Left renal pelvis (tissue), 4 donors: ENCODE results near the gene STARD10. TPM values are rescaled to one million over a fixed set of nuclear protein-coding genes. Genes with fewer than 3 reads are reported as not detected.
"Not testable (repeated sequence)": the region's sequence is repeated elsewhere in the genome, so short reads cannot be mapped to it uniquely, and the experiment has no call there.

Source experiments
- DNase-seq, 4 donors: peaks; one replicate each; pipeline ENCODE4 v3.0.0-alpha.2; 2013; ENCODE audit warnings: low read depth in 4 of 4, low spot score in 3 of 4
- polyA plus RNA-seq, 4 donors: library from polyadenylated mRNA; unstranded; fragments of 120-200 nt; gene quantifications; one replicate each; pipeline ENCODE4 v1.2.1, GENCODE V29; 2013; ENCODE audit not compliant: insufficient read length in 4 of 4

STARD10 gene, protein sequence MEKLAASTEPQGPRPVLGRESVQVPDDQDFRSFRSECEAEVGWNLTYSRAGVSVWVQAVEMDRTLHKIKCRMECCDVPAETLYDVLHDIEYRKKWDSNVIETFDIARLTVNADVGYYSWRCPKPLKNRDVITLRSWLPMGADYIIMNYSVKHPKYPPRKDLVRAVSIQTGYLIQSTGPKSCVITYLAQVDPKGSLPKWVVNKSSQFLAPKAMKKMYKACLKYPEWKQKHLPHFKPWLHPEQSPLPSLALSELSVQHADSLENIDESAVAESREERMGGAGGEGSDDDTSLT
- 10 to 100 TPM; 20.1 to 89.9 (median 68.7) TPM for polyA plus RNA-seq

DNA sequence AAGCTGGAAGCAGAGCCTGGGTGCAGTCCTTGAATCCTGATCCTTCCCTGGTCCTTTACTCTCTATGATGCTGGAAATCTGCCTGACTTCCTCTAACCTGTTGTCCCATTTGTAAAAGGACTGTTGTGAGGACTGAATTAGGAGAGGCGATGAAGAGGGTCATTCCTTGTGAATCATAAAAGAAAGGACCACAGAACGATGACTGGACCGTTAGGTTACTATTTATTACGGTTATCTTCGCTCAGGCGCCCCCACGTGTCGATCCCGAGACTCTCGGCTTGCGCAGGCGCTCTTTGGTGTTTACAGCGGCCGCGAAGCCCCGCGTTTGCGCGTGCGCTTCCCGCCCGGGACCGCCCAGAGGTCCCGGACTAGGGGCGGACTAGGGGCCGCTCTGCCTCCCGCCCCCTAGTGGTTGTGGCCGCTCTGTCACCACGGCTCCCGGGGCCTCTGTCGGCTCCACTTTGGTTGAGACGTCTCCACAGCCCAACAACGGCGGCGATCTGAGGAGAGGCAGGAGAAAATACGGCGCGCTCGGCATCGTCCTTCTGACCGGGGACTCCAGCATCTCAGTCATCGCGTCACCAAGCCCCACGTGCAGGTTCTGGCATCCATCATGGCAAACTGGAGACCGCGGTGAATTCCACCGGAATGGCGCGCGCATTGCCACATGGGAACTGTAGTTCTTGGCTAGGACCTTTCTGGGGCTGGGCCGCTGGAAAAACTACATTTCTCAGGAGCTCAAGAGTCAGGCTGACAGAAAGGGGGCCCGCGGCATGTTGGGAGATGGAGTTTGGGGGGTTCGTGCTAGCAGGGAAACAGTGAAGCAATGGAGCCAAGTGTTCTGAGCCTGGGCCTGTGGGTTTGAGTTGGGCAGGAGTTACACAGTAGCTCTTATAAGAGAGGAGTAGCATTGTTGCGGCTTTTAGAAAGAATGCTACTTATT lies at the start of gene STARD10:
Gene STARD10, minus strand, starts transcription at position 623 of the 943 bp plus-strand sequence. CDS start 12,866 bp downstream, outside the sequence.
- DNase-seq = peak; percentile 90 to 96 (median 94)

DNA sequence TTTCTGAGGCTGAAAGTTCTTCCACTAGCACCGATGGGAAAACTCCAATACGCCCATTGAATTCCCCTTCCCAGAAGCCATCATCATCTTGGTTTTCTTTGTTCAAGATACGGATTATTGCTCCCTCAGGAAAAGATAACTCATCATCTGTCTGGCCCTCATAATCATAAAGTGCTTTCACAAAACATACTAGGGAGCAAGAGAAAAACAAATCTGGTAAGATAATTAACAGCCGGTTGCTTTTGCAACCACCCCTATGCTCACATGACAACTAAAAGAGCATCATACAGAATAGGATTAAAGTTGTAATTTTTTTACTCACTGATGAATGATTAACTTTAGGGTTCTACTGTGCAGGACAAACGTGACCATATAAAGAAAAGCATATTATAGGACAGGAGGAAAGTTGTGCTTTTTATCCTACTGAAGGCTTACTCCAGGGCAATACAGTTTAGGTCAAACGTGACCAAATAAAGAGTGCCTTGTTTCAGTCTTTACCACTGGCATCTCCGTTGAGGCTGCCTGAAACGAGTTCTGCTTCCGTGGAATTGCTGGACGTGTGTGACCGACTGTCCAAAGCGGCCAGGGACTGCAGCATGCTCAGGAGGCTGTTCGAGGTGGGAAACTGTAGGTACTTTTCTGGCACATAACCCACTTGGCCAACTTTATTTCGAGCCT lies 48.9 kb upstream of the STARD10 start:
- no peak for DNase-seq

DNA sequence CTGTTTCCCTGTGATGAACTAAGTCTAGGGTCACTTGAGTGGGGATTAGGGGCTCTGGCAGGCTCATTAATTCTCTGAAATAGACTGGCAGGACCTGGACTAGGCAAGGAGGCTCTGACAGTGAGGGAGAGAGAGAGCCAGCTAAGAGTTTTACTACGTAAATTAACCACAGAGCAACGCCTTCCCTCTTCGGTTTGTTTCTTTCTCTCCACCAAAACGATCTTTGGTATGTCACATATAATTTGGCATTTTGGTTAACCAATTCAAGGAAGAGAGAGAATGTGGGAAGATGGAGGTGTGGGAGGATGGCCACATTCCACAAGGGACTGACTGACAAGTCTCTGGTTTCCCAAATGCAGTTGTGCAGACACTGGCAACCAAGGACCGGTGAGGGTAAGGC lies 48.3 kb upstream of the STARD10 start:
- DNase-seq = no peak

DNA sequence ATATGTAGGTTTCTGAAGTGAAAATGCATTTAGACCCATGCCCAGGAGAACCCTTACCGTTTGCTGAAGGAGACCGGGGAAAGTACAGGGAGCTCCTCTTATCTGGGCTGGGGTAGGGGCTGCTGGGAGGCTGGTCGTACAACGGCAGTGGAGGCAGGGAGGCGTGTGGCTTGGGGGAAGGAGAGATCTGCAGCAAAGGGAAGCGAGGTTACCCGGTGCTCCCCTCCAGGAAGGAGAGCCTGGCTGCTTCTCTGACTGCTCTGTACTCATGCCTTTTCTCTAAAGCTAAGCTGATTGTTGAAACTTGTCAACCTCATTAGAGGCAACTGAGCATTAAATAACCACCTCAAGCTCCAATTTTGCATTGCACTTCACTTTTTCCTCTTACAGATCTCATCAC lies 47.5 kb upstream of the STARD10 start:
- no peak for DNase-seq

DNA sequence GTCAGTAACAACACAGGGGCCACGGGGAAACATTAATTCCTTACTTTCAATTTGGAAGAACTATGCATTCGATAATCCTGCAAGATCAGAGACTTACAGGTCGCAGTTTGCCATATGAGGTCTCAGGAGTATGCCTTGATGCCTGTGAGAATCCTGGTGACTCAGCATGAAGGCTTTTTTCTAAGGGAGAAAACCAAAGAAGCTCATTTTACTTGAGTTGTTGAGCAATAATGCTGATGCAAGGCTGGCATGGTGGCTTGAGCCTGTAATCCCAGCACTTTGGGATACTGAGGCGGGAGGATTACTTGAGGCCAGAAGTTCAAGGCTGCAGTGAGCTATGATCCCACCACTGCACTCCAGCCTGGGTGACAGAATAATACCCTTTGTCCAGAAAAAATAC lies 46.9 kb upstream of the STARD10 start:
- no peak for DNase-seq

DNA sequence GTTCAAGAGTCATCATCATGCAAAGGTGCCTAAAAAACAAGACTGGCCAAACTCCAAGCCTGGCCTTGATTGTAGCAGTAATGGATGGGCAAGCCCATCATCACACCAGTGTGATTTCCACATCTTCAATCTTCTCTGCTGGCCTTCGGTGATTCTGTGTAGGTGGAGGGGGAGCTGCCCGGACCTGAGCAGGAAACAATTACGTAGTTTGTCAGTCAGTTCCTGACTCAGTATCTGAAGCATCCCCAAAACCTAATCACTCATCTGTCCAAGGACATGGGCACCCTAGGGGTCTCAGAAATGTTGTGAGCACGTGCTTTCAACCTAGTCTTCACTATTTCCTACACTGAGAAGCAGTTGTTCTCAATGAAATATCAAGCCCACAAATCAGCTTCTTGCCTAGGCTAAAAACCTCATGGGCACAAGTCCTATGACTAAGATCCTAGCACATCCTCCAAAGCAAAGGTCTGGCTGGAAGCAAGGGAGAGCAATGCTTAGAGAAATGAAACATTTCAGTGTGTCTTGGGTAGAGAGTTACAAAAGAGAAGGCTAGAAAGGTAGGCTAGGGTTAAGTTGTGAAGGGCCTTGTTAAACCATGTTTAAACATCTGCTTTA lies 45.0 kb upstream of the STARD10 start:
- DNase-seq = no peak

DNA sequence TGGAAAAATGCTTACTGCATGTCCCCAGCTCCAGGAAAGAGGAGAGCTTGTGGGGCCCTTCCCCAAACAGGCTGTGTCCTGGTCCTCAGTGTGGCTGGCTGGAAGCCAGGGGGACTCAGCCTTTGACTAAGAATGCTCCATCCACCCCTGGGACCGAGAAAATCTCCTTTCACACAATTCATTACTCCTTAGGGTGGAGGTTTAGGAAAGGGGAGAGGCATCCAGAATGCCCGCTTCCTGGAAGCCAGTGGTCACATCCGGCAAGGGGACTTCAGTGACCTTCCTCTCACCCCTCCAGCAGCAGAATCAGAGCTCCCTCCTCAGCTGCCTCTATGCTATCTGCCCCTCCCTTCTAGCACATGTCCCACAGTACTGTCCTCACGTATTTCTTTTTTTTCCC lies 42.3 kb upstream of the STARD10 start:
- no peak for DNase-seq

DNA sequence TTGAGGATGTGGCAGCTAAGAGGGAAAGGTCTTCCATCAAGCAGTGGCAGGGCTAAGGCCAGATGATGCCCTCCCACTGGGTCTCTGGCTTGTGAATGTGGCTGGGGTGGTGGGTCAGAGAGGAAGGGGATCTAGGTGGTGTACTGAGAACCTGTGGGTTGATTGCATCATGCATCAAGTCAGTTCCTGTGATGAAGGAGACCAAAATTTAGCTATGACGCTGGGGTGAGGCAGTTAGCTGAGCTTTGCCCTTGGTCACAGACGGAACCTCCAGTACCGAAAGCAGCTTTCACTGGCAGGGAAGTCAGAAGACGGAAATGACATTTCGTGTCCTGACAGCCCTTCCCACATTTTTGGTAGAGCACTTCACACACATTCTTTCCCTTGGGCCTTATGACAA lies 41.1 kb upstream of the STARD10 start:
- DNase-seq = no peak

DNA sequence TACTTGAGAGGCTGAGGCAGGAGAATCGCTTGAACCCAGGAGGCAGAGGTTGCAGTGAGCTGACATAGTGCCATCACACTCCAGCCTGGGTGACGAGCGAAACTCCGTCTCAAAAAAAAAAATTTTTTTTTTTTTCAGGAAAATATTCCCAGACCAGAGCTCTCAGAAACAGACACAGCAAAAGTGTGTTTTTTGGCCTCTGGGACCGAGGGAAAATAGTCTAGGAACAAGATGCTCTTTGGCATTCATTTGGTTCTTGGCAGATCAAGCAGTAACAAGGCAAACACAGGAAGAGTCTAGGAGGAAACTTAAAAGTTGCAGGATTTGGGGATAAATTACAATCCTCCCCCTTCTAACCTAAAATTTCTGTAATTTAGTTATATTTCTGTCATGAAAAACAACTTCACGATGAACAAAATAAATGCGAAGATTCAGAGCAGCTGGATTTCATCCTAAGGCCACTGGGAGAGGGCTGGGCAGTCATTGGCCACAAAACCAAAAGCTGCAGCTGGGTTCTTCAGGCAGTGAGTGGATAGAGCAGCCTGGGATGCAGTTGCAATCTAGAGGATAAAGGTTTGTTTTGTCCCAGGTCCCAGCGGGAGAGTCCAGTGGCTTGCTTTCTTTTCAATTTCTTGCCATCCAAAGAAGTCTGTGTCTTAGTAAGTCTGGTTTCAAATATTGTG lies 40.1 kb upstream of the STARD10 start:
- peak in 1 of 4 donors; percentile 55 for DNase-seq

DNA sequence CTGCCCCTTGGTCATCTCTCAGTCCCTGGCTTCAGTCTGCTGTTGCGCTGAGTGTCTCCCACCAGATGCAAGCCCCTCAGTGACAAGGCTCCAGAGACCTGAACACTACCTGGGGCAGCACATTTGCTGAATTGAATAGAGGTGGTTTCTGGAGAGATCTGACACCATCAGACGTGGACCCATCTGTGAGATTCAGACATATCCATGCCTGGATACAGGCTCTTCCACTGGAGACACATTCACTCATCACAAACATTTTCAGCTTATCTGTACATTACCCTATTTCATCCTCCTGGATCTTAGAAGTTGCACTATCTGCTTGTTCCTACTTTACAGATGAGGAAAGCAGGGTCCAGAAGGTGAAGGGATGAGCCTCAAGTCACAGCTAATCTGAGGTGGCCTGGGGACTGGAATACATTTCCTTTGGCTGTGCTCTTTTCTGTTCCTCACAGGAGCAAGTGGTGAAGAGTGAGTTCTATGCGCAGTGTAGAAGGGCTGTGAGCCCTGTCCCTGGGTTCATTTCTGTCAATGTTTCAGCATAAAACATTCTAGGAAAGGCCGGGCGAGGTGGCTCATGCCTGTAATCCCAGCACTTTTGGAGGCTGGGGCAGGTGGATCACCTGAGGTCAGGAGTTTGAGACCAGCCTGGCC lies 39.4 kb upstream of the STARD10 start:
- DNase-seq = no peak

DNA sequence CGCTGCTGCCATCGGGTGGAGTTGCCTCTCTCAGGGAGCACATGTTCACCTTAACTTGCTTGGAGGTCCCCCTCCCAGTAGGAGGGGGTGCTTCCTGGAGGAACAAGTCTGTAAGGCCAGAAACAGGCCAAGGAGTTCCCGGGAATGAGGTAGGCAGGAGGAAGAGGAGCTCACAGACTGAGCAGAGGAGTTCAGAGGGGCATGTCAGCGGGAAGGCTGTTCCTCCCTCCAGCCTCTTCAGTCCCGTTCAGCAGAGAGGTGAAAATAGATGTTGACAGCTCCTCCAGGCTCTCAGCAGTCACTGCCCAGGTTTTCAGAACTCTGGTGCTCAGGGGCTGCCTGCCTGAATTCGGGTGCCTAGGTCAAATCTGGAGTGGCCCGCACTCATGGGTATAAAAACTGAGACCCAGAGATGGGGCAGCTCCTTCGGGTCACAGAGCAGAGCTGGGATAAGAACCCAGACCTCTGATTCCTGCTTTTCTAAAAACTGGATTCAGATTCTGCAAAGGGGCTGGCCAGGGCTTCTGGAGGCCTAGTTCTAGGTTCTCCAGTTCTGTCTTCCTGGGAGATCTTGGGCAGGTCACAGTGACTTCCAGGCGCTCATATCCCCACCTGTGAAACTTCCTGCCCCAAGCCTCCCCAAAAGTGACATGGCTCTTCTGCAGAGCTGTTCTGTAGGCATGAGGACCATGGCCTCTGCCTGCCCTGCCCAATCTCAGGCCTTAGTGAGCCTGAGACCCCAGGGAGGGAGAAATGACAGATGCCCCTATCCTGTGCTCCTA lies 38.6 kb upstream of the STARD10 start:
- DNase-seq = no peak

DNA sequence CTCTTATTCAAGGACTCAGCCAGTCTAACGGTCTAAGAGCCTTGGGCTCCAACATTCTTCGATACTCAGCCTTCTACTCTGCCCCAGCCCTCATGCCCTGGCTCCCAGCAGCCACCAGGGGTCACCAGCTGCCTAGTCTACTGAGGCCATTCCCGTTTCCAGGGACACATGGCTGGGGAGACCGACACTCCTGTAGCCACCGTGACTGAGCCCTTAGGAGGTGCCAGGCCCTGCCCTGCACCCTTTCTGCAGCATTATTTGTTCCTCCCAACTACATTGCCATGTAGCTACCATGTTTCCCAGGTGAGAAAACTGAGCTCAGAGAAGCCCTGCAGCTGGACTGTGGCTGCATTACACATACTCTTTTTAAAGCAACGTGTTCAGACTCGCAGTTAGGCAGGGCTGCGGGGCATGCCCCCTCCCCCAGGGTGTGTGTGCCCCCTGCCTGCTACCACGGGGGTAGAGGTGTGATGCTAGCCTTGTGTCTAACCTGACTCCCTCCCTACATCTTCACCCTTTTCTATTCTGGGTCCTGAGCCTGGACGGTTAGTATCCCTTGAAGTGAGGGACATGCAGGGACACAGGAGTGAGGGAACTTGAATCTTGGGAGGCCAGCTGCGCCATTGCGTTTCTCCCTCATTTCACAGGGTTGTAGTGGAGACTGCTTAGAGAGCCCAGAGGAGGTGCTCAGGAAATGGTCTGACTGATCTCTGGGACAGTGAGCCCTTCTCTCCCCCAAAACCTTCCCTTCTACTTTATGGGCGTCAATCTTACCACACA lies 37.9 kb upstream of the STARD10 start:
- peak in 1 of 4 donors; percentile 70 for DNase-seq

DNA sequence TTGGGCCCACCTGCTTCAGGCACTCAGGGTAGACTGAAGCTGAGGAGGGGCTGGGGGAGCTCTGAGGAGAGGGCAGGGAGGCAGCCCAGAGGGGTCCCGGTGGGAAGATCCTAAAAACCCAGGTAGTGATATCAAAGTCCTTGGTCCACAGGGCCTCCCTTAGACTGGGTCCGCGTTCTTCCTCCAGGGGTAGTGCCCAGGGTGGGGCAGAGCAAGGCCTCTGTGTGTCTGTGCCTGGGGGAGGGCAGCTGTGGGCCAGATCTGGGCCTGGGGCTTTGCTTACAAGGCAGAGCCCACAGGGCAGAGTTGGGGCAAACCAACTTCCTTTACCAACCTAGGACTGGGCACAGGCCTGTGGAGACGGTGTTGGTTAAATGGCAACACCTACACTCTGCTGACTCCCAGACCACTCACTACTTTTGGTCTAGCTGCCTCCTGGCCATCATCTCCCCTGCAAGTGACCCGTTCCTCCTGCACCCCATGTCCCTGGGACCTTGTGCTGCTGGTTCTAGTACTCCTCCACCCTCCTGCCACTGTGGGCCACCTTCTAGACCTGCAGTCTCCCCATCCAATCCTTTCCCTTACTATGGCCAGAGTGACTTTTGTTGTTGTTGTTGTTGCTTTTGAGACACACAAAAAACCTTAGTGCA lies 36.2 kb upstream of the STARD10 start:
- no peak for DNase-seq

DNA sequence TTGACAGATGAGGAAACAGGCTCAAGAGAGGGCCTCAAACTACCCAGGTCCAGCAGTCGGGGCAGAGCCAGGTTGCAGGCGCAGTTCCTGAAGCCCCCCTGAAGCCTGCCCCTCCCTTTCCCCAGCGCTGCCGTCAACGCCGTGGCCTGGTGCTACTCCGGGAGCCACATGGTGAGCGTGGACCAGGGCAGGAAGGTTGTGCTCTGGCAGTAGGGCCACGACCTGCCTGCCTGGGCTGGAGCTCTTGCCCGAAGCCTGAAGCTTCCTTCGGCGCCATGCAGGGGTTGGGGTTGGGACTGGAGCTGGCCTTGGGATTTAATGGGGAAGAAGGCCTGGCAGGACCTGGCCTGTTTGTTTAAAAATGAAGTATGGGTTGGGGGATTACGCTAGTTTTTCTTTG lies 35.3 kb upstream of the STARD10 start:
- DNase-seq = no peak

DNA sequence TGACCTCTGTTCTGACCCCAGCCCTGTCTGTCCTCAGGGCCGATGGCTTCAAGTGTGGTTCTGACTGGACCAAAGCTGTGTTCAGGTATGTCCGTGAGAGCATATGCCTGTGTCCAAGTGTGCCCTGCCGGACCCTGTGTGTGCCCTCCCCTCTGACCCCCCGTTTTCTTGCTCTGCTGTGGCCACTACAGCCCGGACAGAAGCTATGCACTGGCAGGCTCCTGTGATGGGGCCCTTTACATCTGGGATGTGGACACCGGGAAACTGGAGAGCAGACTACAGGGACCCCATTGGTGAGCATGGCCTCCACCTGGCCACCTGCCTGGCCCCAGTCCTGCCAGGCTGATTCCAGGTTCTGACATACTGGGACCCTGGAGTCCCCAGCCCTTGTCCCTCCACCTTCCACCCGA lies 34.9 kb upstream of the STARD10 start:
- DNase-seq = no peak

DNA sequence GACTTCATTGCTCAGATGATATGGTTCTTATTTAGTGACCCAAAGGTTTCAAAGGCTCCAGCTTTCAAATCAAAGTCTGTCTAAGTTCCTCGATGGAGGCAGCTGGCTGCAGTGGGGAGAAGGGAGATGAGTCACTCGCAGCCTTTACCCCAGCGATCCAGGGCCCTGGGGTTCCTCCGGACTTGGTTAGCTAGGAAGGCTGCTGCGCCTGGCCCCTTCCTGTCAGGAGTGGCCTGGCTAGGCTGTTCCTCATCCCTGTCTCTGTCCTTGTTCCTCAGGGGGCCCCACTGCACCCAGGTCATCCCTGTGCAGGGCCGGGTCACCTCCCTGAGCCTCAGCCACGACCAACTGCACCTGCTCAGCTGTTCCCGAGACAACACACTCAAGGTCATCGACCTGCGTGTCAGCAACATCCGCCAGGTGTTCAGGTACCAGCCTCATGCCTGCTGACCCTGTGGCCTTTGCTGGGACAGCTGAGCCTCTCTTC lies 34.3 kb upstream of the STARD10 start:
- no peak for DNase-seq

DNA sequence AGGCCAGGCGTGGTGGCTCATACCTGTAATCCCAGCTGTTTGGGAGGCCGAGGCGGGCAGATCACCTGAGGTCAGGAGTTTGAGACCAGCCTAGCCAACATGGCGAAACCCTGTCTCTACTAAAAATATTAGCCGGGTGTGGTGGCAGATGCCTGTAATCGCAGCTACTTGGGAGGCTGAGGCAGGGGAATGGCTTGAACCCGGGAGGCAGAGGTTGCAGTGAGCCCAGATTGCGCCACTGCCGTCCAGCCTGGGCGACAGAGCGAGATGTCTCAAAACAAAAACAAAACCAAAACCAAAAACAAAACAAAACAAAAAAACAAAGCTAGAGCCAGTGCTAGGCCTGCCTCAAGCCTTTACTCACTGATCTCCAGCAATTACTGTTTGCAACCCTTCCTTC lies 33.8 kb upstream of the STARD10 start:
- not testable (repeated sequence) for DNase-seq
